ENCODE results near the gene DYNLT5.

DNA sequence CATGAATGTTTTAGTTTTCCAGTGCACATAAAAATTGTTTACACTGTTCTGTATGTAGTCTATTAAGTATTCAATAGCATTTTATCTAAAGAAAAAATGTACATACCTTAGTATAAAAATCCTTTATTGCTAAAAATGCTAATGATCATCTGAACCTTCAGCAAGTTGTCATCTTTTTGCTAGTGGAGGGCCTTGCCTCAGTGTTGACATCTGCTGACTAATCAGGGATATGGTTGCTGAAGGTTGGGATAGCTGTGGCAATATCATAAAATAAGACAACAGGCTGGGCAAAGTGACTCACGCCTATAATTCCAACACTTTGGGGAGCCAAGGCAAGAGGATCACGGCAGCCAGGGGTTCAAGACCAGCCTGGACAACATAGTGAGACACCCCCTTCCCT, 9.0 kb downstream of the DYNLT5 start:
- TF ChIP-seq, protein P1, sequence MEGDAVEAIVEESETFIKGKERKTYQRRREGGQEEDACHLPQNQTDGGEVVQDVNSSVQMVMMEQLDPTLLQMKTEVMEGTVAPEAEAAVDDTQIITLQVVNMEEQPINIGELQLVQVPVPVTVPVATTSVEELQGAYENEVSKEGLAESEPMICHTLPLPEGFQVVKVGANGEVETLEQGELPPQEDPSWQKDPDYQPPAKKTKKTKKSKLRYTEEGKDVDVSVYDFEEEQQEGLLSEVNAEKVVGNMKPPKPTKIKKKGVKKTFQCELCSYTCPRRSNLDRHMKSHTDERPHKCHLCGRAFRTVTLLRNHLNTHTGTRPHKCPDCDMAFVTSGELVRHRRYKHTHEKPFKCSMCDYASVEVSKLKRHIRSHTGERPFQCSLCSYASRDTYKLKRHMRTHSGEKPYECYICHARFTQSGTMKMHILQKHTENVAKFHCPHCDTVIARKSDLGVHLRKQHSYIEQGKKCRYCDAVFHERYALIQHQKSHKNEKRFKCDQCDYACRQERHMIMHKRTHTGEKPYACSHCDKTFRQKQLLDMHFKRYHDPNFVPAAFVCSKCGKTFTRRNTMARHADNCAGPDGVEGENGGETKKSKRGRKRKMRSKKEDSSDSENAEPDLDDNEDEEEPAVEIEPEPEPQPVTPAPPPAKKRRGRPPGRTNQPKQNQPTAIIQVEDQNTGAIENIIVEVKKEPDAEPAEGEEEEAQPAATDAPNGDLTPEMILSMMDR (IDR thresholded peaks at IDR 0.05; ENCODE audit: low read depth, low read length, missing input control): no peak
- TF ChIP-seq, protein P2, sequence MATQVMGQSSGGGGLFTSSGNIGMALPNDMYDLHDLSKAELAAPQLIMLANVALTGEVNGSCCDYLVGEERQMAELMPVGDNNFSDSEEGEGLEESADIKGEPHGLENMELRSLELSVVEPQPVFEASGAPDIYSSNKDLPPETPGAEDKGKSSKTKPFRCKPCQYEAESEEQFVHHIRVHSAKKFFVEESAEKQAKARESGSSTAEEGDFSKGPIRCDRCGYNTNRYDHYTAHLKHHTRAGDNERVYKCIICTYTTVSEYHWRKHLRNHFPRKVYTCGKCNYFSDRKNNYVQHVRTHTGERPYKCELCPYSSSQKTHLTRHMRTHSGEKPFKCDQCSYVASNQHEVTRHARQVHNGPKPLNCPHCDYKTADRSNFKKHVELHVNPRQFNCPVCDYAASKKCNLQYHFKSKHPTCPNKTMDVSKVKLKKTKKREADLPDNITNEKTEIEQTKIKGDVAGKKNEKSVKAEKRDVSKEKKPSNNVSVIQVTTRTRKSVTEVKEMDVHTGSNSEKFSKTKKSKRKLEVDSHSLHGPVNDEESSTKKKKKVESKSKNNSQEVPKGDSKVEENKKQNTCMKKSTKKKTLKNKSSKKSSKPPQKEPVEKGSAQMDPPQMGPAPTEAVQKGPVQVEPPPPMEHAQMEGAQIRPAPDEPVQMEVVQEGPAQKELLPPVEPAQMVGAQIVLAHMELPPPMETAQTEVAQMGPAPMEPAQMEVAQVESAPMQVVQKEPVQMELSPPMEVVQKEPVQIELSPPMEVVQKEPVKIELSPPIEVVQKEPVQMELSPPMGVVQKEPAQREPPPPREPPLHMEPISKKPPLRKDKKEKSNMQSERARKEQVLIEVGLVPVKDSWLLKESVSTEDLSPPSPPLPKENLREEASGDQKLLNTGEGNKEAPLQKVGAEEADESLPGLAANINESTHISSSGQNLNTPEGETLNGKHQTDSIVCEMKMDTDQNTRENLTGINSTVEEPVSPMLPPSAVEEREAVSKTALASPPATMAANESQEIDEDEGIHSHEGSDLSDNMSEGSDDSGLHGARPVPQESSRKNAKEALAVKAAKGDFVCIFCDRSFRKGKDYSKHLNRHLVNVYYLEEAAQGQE (IDR thresholded peaks at IDR 0.05): no peak
- TF ChIP-seq ATF3 (IDR thresholded peaks at IDR 0.05): no peak
- no peak for TF ChIP-seq YY1 (IDR thresholded peaks at IDR 0.05)
- no peak for TF ChIP-seq RXRA (IDR thresholded peaks at IDR 0.05)
- no peak for TF ChIP-seq RAD21 (IDR thresholded peaks at IDR 0.05)
- TF ChIP-seq TAF1 (conservative IDR thresholded peaks at IDR 0.05): no peak
- TF ChIP-seq JUND (IDR thresholded peaks at IDR 0.05): no peak
- TF ChIP-seq ZBTB33 (IDR thresholded peaks at IDR 0.05): no peak
- TF ChIP-seq FOXA1 (IDR thresholded peaks at IDR 0.05): no peak
- no peak for TF ChIP-seq SP1 (IDR thresholded peaks at IDR 0.05)

Measured in liver (tissue), 3 donors.